Glutamatergic neuron (in vitro differentiated cells): ENCODE results near the gene OLFM3. TPM values are rescaled to one million over a fixed set of nuclear protein-coding genes. Genes with fewer than 3 reads are reported as not detected.

ENCODE experiments used
- DNase-seq: peaks from one replicate; pipeline ENCODE4 v3.0.0; 2022
- H3K27ac Mint-ChIP-seq: one replicate; pipeline ENCODE4 v1.8.0; 2020; ENCODE audit warnings: mild to moderate bottlenecking, mixed read lengths, inconsistent platforms; ENCODE audit not compliant: unreplicated experiment
- H3K27me3 Mint-ChIP-seq: one replicate; pipeline ENCODE4 v1.8.0; 2020; ENCODE audit warnings: mild to moderate bottlenecking, moderate library complexity, mixed read lengths, inconsistent platforms; ENCODE audit not compliant: unreplicated experiment
- H3K36me3 Mint-ChIP-seq: one replicate; pipeline ENCODE4 v1.8.0; 2020; ENCODE audit warnings: mild to moderate bottlenecking, mixed read lengths, inconsistent platforms; ENCODE audit not compliant: unreplicated experiment
- H3K4me1 Mint-ChIP-seq: one replicate; pipeline ENCODE4 v1.8.0; 2020; ENCODE audit warnings: mild to moderate bottlenecking, low read depth, mixed read lengths, inconsistent platforms; ENCODE audit not compliant: unreplicated experiment
- H3K4me3 Mint-ChIP-seq: one replicate; pipeline ENCODE4 v1.8.0; 2020; ENCODE audit warnings: mild to moderate bottlenecking, mixed read lengths, inconsistent platforms; ENCODE audit not compliant: unreplicated experiment
- H3K9me3 Mint-ChIP-seq: one replicate; pipeline ENCODE4 v1.8.0; 2020; ENCODE audit warnings: mild to moderate bottlenecking, moderate library complexity, mixed read lengths, inconsistent platforms; ENCODE audit not compliant: unreplicated experiment
- total RNA-seq: library from RNA; stranded (reverse); fragmentation: NEBNext Ultra II Directional; extraction: Animal tissue kit (Norgen Biotek cat#: 25700); gene quantifications from one replicate; pipeline ENCODE4 v1.2.1, GENCODE V29; 2021; ENCODE audit not compliant: unreplicated experiment
- TF ChIP-seq, protein P1 (sequence below): fragments of 200-600 bp; sonication (generic); IDR thresholded peaks from one replicate; pipeline ENCODE4 v1.5.0; 2021; ENCODE audit not compliant: partially characterized antibody, unreplicated experiment

The OLFM3 gene
- total RNA-seq, 1 donor from 2014 or later = 2.7 TPM

DNA sequence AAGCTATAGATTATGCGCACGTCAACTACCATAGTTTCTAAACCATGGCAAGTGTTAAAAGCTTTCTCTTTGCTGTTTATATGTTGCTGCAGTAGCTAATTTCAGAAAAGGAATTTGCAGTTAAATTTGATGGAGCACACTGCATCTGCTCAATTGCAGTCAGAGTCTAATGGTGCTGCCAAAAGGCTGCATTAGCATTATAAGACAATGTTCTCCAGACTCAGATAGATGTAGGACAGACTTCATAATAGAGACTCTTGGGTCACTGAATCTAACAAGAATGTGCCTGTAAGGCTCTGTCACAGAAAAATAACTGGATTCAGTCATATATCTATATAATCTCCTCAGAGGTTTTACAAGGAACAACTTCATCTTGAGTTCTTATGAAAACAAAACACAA is 198.3 kb downstream of the OLFM3 start:
- Mint-ChIP-seq H3K9me3 (no peaks in the 10 kb centered on the region), H3K36me3 (no peaks in the 10 kb centered on the region), H3K4me3 (no peak overlapping the region), H3K4me1 (no peaks in the 10 kb centered on the region), H3K27ac (no peak overlapping the region), H3K27me3 (no peaks in the 10 kb centered on the region)
- no peak for DNase-seq
- TF ChIP-seq, protein P1, sequence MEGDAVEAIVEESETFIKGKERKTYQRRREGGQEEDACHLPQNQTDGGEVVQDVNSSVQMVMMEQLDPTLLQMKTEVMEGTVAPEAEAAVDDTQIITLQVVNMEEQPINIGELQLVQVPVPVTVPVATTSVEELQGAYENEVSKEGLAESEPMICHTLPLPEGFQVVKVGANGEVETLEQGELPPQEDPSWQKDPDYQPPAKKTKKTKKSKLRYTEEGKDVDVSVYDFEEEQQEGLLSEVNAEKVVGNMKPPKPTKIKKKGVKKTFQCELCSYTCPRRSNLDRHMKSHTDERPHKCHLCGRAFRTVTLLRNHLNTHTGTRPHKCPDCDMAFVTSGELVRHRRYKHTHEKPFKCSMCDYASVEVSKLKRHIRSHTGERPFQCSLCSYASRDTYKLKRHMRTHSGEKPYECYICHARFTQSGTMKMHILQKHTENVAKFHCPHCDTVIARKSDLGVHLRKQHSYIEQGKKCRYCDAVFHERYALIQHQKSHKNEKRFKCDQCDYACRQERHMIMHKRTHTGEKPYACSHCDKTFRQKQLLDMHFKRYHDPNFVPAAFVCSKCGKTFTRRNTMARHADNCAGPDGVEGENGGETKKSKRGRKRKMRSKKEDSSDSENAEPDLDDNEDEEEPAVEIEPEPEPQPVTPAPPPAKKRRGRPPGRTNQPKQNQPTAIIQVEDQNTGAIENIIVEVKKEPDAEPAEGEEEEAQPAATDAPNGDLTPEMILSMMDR = no peak

DNA sequence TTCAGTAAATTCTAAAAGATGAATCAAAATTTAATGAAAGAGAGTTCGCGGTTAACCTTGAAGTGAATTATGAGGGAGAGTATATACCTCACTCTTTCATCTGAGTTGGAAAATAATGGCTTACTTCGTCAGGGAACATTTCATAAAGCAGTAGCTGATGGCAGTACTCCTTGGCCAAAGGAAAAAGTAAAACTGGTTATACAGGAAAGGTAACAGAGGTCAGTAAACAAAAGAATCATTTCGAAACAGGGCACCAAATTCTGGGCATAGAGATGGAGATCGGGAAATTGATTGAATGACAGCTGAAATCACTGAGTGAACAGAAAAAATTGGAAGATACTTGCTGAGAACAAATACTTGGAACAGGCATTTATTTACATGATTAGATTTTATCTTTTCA is 199.0 kb downstream of the OLFM3 start:
- H3K36me3 Mint-ChIP-seq = no peaks in the 10 kb centered on the region
- no peaks in the 10 kb centered on the region for H3K9me3 Mint-ChIP-seq
- no peak for DNase-seq
- TF ChIP-seq, protein P1 = no peak
- no peaks in the 10 kb centered on the region for H3K27me3 Mint-ChIP-seq
- H3K4me3 Mint-ChIP-seq = no peak overlapping the region
- no peak overlapping the region for H3K27ac Mint-ChIP-seq
- no peaks in the 10 kb centered on the region for H3K4me1 Mint-ChIP-seq

DNA sequence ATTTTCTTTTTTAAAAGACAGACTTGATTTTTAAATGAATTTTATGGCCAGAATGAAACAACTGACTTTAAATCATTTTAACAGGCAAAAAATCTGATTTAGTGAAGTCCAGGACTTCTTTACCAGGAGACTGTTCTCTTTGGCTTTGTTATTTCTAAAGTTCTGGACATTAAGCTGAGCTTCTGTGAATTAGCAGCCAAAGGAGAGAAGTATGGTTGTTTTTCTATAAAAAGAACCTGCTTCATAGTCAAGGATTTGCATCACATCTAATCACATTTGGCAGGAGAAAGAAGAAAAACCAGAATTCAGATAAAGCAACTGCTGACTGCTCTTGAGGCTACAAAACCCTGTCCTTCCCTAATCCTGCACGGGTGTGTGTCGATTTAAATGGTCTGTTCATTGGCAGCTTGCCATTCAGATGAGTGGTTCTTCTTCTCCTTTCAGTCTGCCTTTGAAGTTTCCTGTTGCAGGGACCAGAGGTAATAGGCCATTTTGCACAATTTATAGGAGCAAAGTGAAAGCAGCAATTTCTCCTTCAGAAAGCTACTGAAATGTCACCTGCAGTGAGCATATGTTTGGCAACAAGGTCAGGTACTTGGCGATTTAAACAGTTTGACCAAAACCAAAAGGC is 215.4 kb downstream of the OLFM3 start:
- H3K4me1 Mint-ChIP-seq = no peaks in the 10 kb centered on the region
- H3K9me3 Mint-ChIP-seq = no peaks in the 10 kb centered on the region
- peaks cover 1% of the 10 kb centered on the region for H3K27me3 Mint-ChIP-seq
- H3K27ac Mint-ChIP-seq = no peak overlapping the region
- no peak for DNase-seq
- no peaks in the 10 kb centered on the region for H3K36me3 Mint-ChIP-seq
- no peak overlapping the region for H3K4me3 Mint-ChIP-seq
- TF ChIP-seq, protein P1 = no peak

DNA sequence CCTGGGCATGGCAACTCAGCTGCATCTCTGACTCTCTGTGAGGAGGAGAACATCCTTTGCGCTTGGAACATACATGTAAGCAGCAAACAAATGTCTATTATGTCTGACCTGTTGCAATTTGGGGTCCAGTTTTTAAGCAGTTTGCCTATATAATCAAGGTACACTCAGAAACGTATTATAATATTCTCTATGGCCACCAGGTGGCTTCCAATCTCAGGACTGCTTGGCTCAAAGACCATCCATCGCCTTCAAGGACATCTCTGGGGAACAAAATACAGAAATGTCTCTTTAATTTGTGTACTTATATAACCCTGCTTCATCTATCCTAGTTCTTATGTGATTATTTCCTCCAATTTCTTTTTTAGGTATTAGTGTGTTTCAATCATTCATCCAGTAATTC is 227.2 kb downstream of the OLFM3 start:
- Mint-ChIP-seq H3K27ac (no peak overlapping the region), H3K9me3 (no peaks in the 10 kb centered on the region)

DNA sequence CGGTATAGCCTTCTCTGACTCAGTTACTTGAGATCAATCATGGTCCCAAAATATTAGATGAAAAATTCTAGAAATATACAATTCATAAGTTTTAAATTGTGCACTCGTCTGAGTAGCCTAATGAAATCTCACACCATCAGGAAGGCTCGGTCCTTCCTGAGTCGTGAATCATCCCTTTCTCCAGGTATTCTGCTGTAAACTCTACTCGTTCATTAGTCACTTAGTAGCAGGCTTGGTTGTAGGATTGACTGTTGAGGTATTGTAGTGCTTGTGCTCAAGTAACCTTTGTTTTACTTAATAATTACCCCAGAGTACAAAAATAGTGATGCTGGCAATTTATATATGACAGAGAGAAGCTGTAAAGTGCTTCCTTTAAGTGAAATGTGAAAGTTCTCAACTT is 238.7 kb downstream of the OLFM3 start:
- no peak overlapping the region for H3K4me3 Mint-ChIP-seq
- H3K27me3 Mint-ChIP-seq = no peaks in the 10 kb centered on the region
- no peak for DNase-seq
- no peaks in the 10 kb centered on the region for H3K9me3 Mint-ChIP-seq
- H3K4me1 Mint-ChIP-seq = no peaks in the 10 kb centered on the region
- no peak overlapping the region for H3K27ac Mint-ChIP-seq
- no peaks in the 10 kb centered on the region for H3K36me3 Mint-ChIP-seq
- TF ChIP-seq, protein P1 = no peak

More for the DNA sequence above, 227.2 kb downstream of the OLFM3 start:
- H3K4me3 Mint-ChIP-seq = no peak overlapping the region
- no peaks in the 10 kb centered on the region for H3K36me3 Mint-ChIP-seq
- TF ChIP-seq, protein P1 = peak; percentile 71
- H3K4me1 Mint-ChIP-seq = no peaks in the 10 kb centered on the region
- no peak for DNase-seq
- no peaks in the 10 kb centered on the region for H3K27me3 Mint-ChIP-seq
